ENCODE data around the gene B3GLCT.
A peak's percentile ranks its signal among the peaks of the same experiment; 100 is the strongest.

Gene B3GLCT

DNA sequence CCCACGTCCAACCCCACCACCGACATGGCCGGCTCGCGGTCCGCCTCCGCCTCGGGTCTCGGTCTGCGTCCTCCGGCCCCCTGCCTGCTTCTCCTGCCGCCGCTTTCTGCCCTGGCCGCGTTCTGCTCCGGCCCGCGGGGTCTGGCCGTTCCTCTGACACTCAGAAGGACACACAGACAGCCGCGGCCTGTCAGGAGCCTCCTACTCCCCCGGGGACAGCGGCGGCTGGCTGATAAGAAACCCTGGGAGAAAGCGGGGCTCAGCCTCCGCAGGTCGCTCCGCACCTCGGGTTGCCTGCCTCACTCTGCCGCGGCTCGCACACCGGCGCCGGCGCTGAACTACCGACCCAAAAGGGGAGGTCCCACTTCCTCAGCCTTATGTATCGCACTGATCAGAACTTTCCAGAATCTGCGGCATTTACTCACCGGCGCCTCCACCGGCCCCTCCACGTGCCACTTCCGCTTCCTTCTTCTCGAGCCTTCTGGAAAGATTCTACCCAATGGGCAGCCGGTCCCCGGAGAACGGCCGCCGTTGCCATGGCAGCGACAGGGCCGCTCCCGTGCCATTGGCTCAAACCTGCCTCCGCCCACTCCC, 38.1 kb upstream of the B3GLCT start, which contains the start of gene HSPH1:
Gene HSPH1, minus strand, starts transcription at position 348 of the 594 bp plus-strand sequence. Its CDS starts 322 bp downstream, at position 26.
- TF ChIP-seq, protein P1, sequence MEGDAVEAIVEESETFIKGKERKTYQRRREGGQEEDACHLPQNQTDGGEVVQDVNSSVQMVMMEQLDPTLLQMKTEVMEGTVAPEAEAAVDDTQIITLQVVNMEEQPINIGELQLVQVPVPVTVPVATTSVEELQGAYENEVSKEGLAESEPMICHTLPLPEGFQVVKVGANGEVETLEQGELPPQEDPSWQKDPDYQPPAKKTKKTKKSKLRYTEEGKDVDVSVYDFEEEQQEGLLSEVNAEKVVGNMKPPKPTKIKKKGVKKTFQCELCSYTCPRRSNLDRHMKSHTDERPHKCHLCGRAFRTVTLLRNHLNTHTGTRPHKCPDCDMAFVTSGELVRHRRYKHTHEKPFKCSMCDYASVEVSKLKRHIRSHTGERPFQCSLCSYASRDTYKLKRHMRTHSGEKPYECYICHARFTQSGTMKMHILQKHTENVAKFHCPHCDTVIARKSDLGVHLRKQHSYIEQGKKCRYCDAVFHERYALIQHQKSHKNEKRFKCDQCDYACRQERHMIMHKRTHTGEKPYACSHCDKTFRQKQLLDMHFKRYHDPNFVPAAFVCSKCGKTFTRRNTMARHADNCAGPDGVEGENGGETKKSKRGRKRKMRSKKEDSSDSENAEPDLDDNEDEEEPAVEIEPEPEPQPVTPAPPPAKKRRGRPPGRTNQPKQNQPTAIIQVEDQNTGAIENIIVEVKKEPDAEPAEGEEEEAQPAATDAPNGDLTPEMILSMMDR (conservative IDR thresholded peaks at IDR 0.05; ENCODE audit: low read length): peak; percentile 30
- DNase-seq (ENCODE audit: low read depth): peak; percentile 97

DNA sequence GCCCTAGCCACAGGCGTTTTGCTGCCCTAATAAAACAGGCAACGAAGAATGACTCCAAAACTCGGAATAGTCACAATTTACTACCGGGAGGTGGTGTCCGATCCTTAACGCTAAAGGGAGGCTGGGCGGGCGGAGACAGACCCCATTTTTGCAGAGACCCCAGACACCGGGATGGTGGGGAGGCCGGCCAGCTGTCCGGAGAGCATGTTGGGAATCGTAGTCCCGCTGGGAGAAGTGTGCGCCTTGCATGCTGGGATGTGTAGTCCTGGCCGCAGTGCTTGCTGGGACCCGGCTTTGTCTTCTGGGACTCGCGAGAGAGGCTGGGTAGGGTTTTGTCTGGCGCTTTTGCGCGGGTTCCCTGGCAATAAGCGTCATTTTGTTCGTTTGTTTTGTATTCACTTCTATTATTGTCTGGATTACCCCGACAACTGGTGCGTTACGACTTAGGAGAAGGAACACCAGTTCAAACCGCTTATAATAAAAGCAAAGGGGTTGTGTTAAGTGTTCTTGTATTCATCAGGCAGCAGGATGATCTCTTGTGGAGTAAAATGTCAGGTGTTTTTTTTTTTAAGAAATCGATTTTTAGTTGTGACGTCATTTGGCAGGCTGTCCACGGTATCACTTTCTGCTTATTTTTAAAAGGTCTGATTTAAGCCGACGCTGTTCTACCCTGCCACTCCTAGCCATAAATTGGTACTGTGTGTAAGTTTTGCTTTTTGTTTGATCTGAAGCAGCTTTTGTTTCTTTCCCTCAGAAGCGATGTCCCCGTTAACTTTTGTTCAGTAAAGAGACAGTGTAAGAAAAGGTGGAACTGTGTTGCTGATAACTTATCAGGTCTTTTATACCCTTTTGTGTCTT, 37.4 kb upstream of the B3GLCT start:
- peak; percentile 98 for DNase-seq (ENCODE audit: low read depth)
- peak overlapping the region; percentile 84 for H3K4me3 ChIP-seq (ENCODE audit: low read length)
- TF ChIP-seq, protein P1 (conservative IDR thresholded peaks at IDR 0.05; ENCODE audit: low read length): no peak

More for the DNA sequence above, 38.1 kb upstream of the B3GLCT start, which contains the start of gene HSPH1:
- H3K4me3 ChIP-seq (ENCODE audit: low read length): peak within 1 kb of the TSS; percentile 84

DNA sequence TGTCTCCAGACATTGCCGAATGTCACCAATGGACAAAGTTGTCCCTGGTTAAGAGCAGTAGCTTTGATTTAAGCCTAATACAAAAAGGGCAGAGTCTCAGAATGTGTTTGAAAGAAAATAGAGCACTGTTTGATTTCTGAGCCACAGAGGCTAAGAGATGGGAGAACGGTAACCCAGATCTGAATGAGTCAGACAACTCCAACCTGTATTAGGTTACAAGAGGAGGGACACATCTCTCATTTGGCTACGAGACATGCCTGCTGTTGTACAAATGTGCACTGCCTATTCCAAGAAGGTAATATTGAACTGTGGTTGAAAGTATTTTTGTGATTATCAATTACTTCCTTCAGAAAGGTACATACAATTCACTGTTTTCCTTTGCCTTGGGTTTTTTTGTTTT, 33.2 kb upstream of the B3GLCT start:
- TF ChIP-seq, protein P1 (conservative IDR thresholded peaks at IDR 0.05; ENCODE audit: low read length): no peak
- no peak overlapping the region for H3K4me3 ChIP-seq (ENCODE audit: low read length)
- no peak for DNase-seq (ENCODE audit: low read depth)

DNA sequence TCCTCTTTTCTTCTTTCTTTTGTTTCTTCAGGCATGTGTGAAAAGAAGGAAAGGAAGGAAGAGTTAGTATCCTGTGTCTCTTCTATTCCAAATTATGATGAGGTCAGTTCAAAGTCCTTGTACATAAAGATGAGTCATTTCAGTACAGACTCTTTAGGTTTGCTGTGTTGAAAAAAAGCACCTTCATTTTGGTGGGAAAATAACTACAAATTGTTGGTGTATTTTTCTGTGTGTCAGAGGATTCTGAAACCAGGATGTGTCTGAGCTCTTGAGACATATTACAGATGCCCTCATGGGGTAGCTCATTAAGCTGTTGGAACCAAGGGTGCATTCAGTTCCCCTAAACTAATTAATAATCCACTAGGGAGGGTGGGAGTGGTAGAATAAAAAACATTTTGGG, 32.3 kb upstream of the B3GLCT start:
- DNase-seq (ENCODE audit: low read depth): no peak
- TF ChIP-seq, protein P1 (conservative IDR thresholded peaks at IDR 0.05; ENCODE audit: low read length): no peak
- H3K4me3 ChIP-seq (ENCODE audit: low read length): no peak overlapping the region

DNA sequence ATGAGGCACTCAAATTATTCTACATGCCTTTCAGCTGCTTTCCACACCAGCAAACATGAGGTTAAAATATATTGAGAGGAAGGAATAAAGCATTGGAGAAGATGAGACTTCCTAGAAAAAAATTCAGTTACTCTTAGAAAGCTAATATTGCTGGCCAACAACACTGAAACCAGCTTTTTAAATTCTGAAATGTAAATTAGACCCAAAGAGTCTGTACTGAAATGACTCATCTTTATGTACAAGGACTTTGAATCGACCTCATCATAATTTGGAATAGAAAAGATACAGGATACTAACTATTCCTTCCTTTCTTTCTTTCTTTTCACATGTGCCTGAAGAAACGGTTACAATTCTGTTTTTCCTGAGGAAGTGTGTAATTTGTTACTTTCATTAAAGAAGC, 31.6 kb upstream of the B3GLCT start:
- TF ChIP-seq, protein P1 (conservative IDR thresholded peaks at IDR 0.05; ENCODE audit: low read length): no peak
- no peak for DNase-seq (ENCODE audit: low read depth)
- H3K4me3 ChIP-seq (ENCODE audit: low read length): no peak overlapping the region

DNA sequence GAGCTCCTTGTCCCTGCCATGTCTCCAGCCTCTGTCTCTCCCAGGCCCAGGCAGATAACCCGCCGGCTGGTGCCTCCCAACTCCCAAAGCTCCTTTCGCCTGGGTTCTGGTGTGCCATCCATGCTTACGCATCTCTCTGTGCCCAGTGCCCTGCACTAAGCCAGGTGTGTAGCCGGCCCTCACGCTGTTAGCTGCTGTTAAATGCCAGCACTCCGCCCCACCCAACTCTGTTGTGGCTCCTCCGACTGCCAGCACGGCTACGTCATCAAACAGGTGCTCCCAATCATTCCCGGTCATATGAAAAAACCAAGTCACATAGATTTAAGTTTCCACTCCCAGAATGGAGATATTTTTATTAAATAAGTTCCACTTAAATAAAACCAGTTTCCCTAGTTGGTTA, 31.0 kb upstream of the B3GLCT start:
- DNase-seq (ENCODE audit: low read depth): no peak
- H3K4me3 ChIP-seq (ENCODE audit: low read length): no peak overlapping the region
- TF ChIP-seq, protein P1 (conservative IDR thresholded peaks at IDR 0.05; ENCODE audit: low read length): no peak
